Effector CD4-positive, alpha-beta T cell (primary cell): ENCODE measurements around the gene NTSR1.

Experiments
- DNase-seq: peaks from one replicate; pipeline ENCODE4 v3.0.0-alpha.2; 2020

The NTSR1 gene

DNA sequence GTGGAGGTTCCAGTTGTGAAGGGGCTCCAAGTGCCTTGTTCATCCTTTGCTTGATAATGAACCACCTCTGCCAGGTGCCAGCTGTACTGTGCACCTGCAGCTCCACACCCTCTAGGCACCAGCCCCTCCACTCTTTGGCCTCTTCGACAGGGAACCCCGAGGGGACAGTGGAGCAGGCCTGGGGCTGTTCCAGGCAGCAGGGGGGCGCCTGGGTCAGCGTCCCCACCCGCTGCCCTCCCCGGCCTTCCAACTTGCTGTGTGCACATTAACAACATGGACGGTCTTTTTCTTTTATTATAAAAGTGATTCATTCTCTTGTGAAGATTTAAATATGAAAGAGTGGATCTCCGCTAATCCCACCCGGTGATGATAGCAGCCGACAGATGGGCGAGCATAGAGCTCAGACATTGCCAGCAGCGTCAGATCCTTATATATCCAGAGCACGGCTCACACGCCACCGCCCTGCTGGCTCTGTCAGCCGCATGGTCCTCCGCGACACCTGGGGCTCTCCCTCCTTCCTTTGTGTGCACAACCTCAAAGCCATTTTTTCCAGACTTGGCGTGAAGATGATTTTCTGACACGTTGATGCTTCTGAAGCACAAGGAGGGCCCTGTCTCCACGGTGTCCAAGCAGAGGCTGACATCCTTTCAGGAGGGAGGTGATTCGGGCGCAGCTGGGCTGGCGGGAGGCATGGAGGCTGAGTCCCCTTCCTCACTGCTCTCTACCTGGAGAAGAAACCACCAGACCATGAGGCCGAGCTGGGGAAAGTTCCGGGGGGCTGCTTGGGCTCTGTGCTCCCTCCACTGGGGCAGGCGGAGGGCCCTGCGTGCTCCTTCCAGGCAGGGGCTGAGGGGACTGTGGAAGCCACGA lies 65.4 kb downstream of the NTSR1 start:
- no peak for DNase-seq

- DNase-seq, result no peak
Measured at GRCh38 chr20:62774762-62775161, 66.1 kb downstream of the NTSR1 start.

DNA sequence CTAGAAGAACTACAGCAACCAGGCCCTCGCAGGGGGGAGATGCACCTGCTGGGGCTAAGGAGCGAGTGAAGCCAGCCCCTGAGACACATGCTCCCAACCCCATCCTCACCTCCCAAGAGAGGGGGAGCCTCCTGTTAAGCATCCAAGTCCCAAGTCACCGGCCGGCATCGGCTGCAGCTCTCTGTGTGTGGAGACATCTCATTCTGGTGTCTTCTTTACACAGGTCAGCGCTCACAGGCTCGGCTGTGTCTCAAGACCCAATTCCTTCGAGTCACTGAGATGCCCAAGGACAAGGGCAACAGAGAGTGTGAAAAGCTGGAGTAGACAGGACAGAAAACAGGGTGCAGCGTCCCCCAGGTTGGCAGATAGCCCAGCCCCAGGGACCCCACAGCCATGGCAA lies 66.6 kb downstream of the NTSR1 start:
- no peak for DNase-seq

DNA sequence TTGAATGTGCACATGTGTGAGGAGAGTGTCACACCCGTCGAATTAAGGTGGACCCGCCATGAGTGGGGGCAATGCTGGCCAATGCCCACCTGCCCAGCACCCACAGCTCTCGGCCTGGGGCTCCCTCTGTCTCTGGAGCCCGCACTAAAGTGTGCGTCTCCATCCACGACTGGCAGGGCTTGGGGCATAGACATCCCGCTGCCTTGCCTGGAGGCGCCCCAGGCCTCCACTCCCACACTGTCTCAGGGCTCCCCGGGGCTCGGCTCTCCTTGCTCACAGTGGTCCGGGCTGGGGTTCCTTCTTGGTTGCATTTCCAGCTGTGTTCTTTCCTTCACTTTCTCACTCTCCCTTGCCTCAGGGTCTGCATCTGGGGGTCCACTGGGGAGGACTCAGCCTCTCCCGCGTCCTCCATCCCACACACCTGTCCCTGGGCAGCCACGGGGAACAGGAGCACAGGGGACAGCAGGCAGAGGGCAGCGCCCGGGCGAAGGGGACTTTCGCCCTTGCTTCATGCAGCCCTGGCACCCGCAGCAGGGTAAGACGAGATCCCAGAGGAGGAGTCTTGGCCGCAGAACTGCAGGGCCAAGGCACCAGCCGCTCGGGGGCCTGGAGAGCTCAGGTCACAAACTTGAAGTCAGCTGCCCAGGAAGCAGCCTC lies 67.5 kb downstream of the NTSR1 start:
- no peak for DNase-seq

- no peak for DNase-seq
Measured at GRCh38 chr20:62776692-62777527, 68.3 kb downstream of the NTSR1 start.

DNA sequence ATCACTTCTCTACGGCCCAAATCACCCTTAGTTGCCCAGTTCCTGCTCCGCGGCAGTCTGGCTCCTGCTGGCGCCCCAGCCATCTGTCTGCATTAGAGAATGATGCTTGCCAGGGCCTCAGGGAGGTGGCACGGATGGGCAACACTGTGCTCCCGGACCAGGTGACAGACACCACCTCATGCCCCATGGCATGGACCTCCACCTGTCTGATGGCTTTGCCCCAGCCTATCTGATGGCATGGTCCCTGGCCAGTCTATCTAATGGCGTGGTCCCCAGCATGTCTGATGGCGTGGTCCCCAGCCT lies 68.8 kb downstream of the NTSR1 start:
- DNase-seq, result no peak

DNA sequence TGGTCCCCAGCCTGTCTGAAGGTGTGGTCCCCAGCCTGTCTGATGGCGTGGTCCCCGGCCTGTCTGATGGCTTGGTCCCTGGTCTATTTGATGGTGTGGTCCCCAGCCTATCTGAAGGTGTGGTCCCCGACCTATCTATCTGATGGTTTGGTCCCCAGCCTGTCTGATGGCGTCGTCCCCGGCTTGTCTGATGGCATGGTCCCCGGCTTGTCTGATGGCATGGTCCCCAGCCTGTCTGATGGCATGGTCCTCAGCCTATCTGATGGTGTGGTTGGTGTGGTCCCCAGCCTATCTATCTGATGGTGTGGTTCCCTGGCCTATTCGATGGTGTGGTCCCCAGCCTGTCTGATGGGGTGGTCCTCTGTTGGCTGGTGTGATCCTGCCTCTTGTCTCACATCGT lies 69.4 kb downstream of the NTSR1 start:
- no peak for DNase-seq

DNA sequence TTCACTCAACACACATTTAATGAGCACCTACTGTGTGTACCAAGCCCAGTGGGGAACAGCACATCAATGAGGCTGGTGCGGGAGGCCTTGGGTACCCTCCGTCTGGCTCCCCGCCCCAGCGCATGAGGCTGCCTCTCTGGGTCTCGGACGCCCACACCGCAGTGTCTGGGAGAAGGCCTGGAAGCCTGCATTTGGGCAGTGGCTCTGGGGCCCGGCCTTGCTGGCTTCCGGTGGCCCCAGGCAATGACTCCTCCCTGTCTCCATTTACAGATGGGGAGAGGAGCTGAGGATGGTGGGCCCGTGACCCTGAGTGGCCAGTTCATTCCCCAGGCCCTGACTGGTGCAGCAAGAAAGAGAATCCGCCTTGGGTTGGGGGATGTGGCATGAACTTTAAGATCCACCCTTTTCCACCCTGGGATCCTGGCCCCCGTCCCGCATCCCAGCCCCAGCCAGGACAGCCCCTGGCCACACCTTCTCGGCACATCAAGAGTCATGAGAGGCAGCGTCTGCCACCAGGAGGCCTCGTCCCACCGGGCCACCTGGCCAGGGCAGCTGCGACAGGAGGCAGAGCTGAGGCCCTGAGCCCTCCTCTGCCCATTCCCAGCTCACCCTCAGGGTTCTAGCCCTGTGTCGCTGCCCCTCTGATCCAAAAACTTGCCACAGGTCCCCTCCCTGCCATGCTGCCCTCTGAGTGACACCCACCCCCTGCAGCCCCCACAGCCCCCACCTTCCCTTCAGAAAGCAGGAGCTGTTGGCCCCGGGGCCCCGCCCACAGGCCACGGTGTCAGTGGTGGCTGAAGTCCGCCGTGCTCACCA lies 70.2 kb downstream of the NTSR1 start:
- no peak for DNase-seq

DNA sequence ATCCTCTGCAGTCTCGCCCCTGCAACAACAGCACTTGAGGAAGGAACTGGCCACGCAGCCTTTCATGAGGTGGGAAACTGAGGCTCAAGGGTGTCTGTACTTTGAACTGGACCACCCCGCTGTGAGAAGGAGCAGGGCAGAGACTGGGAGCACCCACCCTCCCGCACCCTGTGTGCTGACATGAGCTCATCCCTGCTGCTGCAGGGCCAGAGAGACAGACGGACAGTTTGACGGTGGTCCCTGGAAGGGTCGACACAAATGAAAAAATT lies 70.7 kb downstream of the NTSR1 start:
- DNase-seq, result no peak

GRCh38 chr20:62780204-62780603 lies 71.6 kb downstream of the NTSR1 start:
- DNase-seq, result no peak

- DNase-seq, result no peak
Measured at GRCh38 chr20:62780696-62781095, 72.1 kb downstream of the NTSR1 start.

DNA sequence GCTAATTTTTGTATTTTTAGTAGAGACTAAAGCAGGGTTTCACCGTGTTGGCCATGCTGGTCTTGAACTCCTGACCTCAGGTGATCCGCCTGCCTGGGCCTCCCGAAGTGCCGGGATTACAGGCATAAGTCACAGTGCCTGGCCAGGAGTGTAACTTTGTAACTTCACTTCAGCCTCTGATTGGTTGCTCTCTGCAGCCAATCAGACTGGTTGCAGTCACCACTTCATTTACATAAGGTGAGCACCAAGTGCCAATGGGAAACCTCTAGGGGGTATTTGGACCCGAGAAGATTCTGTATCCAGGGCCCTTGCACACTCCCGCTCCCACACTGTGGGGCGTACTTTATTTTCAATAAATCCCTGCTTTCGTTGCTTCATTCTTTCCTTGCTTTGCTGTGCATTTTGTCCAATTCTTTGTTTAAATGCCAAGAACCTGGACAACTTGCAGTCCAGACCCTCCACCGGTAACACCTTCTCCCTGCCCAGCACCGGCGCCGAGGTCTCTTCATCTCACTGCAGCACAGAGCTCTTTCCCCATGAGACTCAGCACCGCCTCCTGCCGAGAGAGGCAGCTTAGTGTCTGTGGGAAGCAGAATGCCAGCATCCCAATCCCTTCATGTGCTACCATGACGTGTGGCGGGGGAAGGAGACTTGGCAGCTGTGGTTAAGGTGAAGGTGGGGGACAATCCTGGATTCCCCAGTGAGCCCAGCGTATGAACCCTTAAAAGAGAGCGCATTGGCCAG lies 73.7 kb downstream of the NTSR1 start:
- DNase-seq, result no peak

DNA sequence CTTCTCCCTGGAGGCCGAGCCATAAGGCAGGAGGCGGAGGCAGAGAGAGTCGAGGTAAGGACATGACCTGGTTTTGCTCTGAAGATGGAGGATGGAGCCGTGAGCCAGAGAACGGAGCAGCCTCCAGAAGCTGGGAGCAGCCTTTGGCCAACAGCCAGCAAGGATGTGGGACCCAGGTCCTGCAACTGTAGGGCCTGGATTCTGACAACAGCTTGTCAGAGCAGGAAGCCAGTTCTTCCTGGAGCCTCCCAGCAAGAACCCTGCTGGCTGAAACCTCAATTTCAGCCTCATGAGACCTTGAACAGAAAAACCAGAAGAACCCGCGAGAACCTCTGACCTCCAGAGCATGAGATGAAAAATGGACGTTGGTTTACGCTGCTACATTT lies 74.2 kb downstream of the NTSR1 start:
- no peak for DNase-seq

DNA sequence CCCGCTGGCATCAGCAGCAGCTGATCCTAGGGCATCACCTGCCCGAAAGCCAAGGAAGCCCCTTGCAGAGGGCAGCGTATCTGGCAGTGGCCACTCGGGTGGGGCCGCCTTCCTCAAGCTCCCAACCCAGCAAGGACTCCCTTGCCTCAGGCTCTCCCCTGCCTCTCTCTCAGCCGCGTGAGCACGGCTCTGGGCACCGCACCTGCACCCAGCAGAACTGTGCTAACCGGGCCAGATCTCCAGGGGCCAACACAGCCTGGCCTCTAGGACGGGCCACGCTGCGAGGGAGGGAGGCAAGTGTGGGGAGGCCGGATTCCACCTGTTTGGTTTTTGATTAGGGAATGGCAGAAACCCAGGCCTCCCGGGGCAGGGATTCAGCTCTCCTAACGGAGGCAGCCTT lies 75.9 kb downstream of the NTSR1 start:
- DNase-seq, result no peak

GRCh38 chr20:62785393-62785792 lies 76.8 kb downstream of the NTSR1 start:
- no peak for DNase-seq

DNA sequence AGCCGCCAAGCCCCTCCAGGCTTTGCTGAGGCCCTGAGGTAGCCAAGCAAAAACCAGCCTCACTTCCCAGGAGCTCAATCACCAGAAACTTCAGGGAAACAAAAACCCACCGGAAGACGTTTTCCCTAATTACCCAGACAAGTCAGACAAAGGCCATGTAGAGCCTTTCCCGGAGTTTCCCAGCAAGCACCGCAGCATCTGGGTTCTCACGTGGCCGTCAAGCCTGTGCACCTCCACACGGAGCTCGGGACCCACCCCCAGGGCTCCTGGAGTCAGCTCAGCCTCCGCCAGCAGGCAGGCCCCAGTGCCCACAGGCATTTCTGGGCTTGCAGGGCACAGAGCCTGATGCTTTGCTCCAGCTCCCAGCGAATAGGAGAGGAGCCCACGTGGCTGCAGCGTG lies 77.5 kb downstream of the NTSR1 start:
- DNase-seq, result no peak

DNA sequence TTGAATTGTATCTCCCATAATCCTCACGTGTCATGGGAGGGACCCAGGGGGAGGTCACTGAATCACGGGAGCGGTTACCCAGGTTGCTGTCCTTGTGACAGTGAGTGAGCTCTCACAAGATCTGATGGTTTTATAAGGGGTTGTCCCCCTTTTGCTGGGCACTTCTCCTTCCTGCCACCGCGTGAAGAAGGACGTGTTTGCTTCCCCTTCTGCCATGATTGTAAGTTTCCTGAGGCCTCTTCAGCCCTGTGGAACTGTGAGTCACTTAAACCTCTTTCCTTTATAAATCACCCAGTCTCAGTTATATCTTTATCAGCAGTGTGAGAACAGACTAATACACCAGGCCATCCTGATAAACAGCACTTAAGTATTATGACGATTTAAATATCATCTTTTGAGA lies 78.7 kb downstream of the NTSR1 start:
- DNase-seq, result no peak

DNA sequence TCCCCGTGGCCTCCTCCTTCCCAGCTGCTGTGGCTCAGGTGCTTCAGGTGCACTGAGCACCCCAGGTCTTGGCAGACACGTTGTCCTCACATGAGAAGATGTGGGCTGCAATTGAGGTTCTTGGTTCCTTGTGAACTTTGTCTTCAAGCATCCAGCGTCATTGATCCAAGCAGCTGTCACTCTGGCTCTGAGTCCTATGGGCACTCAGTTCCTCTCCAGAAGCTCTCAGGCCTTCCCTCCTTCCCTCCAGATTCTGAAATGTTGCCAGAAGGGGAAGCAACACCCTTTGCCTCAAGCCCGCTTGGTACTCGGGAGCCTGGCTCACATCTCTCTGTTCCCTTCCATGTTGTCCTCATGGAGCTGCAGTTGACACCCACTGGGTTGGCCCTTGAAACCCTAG lies 79.2 kb downstream of the NTSR1 start:
- no peak for DNase-seq

DNA sequence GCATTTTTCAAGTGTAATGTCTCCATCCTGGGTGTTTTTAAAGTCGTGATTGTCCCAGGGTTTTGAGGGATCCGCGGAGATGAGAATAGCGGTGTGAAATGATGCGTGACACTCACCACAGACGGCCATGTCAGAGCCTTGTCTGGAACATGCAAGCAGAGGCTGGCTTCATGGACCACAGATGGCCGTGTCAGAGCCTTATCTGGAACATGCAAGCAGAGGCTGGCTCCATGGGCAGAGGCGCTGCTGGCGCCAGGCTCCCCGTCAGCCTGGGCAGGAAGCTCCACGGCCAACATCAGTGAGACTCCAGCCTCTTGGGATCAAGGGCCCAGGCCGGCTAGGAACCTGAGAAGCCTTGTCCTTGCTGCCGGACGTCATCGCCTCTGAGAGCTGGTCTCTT lies 80.0 kb downstream of the NTSR1 start:
- DNase-seq, result no peak

DNA sequence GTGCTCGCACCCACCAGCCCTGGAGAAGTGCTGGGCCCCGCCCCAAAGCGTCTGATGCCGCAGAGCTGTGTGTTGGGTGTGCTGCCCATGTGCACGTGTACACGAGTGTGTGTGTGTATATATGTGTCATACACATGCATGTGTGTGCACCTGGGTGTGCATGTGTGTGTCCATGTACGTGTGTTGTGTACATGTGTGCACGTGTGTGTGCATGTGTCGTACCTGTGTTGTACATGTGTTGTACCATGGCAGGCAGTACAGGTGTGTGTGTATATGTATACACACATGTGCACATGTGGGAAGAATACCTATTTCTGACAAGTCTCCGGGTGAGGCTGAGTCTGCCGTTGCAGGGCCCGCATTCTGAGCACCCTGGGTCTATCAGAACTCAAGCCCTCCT lies 81.4 kb downstream of the NTSR1 start:
- DNase-seq, result no peak

GRCh38 chr20:62791301-62792181 lies 82.9 kb downstream of the NTSR1 start:
- peak; percentile 54 for DNase-seq
